A549 treated with GW870086 at 1 μM for 4 hours (cell line): ENCODE data around the gene ZNF664. TPM values are rescaled to one million over a fixed set of nuclear protein-coding genes. Genes with fewer than 3 reads are reported as not detected.

ENCODE experiments used
- total RNA-seq: library from RNA; stranded (reverse); fragments of 200-300 nt; extraction: Qiagen RNA extraction; gene quantifications from 5 replicates; pipeline ENCODE4 v1.2.3, GENCODE V29; 2022; ENCODE audit warnings: low read depth

Gene ZNF664
- total RNA-seq = 47.2 to 67.3 TPM (median 58.9 TPM) in 5 replicates

GRCh38 chr12:123972457-123973401 lies at the start of gene ZNF664, which contains the start of gene CCDC92:
Gene ZNF664, plus strand, starts transcription at chr12:123973215. Its CDS starts 38,930 bp downstream, at chr12:124012145.
Gene CCDC92, minus strand, starts transcription at chr12:123972831. Its CDS starts 28,526 bp downstream, at chr12:123944305.

Other genes with a start within 250 kb of the ZNF664 start
- 0.15 to 0.40 TPM (median 0.29 TPM) in 5 replicates for gene DNAH10, start 210.9 kb upstream of the ZNF664 start, total RNA-seq
- 18.1 to 25.9 TPM (median 23.7 TPM) in 5 replicates for gene CCDC92, start 384 bp upstream of the ZNF664 start, total RNA-seq